ENCODE measurements around the gene TMEM176B. TPM values are rescaled to one million over a fixed set of nuclear protein-coding genes. Genes with fewer than 3 reads are reported as not detected.

Gene TMEM176B
- total RNA-seq, 2 experiments from 2014 or later, result not detected

DNA sequence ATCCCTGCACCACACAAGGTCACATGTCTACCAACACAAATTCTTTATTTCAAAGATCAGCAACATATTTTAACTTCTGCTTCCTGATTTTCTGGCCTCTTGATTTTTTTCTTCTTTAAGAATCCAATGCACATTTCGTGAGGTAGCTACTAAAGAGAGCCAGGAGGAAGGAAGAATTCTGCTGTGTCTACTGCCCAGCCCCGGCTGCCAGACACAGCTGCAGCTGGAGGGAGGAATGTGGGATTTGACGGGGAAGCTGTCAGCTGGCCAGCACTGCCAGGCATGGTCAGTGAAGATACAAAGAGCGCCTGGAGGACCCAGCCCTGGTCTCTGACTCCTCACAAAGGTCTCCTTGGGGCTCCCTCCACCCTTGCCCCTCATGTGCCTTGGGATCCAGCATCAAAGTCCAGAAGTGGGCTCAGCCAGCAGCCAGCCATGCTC lies 45.3 kb upstream of the TMEM176B start:
- TF ChIP-seq, protein P1, sequence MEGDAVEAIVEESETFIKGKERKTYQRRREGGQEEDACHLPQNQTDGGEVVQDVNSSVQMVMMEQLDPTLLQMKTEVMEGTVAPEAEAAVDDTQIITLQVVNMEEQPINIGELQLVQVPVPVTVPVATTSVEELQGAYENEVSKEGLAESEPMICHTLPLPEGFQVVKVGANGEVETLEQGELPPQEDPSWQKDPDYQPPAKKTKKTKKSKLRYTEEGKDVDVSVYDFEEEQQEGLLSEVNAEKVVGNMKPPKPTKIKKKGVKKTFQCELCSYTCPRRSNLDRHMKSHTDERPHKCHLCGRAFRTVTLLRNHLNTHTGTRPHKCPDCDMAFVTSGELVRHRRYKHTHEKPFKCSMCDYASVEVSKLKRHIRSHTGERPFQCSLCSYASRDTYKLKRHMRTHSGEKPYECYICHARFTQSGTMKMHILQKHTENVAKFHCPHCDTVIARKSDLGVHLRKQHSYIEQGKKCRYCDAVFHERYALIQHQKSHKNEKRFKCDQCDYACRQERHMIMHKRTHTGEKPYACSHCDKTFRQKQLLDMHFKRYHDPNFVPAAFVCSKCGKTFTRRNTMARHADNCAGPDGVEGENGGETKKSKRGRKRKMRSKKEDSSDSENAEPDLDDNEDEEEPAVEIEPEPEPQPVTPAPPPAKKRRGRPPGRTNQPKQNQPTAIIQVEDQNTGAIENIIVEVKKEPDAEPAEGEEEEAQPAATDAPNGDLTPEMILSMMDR (IDR thresholded peaks at IDR 0.05), result no peak
- Mint-ChIP-seq H3K4me1 (ENCODE audit: low read depth) (no peaks in the 10 kb centered on the region), H3K36me3 (ENCODE audit: low read depth) (no peaks in the 10 kb centered on the region), H3K9me3 (no peaks in the 10 kb centered on the region), H3K27ac (no peak overlapping the region), H3K27me3 (peaks cover 15% of the 10 kb centered on the region), H3K4me3 (no peak overlapping the region)
- ChIA-PET POLR2A (no interaction called here), CTCF (no interaction called here)
- intact Hi-C loops (cut with DNase I, micrococcal nuclease), result no loop called here
- Histone ChIP-seq H3K36me3 (ENCODE audit: insufficient read depth, low read length) (no peaks in the 10 kb centered on the region), H3K27me3 (ENCODE audit: control insufficient read depth in 1 of 2, insufficient read depth in 2 of 2, low read length in 2 of 2) (no peaks in the 10 kb centered on the region), H3K4me3 (ENCODE audit: low read length) (no peak overlapping the region), H3K27ac (ENCODE audit: low read depth in 1 of 2, low read length in 2 of 2) (no peak overlapping the region), H3K4me1 (ENCODE audit: insufficient read depth, low read length) (no peaks in the 10 kb centered on the region), H3K9me3 (ENCODE audit: control insufficient read depth in 1 of 2, insufficient read depth in 1 of 2, low read length in 2 of 2) (no peaks in the 10 kb centered on the region)
- no peak for ATAC-seq (ENCODE audit: poor library complexity)
- no peak for DNase-seq

DNA sequence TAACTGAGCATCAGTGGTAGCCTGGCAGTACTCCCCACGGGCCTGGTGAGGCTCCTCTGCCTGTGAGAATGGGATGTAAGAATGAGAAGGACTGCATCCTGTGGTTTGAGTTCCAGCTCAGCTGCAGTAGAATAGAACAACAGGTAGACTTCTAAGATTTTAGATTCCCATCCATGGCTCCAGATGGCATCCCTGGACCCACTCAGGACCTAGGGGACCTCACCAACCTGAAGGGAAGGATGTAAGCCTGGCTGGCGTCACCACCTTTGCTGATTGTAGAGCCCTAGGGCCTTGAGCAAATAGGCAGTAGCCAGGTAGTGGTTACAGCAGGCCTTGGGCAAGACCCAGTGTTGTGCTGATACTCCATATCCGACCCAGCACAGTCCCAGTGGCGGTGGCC lies 42.6 kb upstream of the TMEM176B start:
- Histone ChIP-seq H3K4me1 (ENCODE audit: insufficient read depth, low read length) (no peaks in the 10 kb centered on the region), H3K27ac (ENCODE audit: low read depth in 1 of 2, low read length in 2 of 2) (no peak overlapping the region), H3K27me3 (ENCODE audit: control insufficient read depth in 1 of 2, insufficient read depth in 2 of 2, low read length in 2 of 2) (no peaks in the 10 kb centered on the region), H3K36me3 (ENCODE audit: insufficient read depth, low read length) (no peaks in the 10 kb centered on the region), H3K9me3 (ENCODE audit: control insufficient read depth in 1 of 2, insufficient read depth in 1 of 2, low read length in 2 of 2) (no peaks in the 10 kb centered on the region), H3K4me3 (ENCODE audit: low read length) (no peak overlapping the region)
- Mint-ChIP-seq H3K4me3 (no peak overlapping the region), H3K36me3 (ENCODE audit: low read depth) (no peaks in the 10 kb centered on the region), H3K27ac (no peak overlapping the region), H3K9me3 (no peaks in the 10 kb centered on the region), H3K4me1 (ENCODE audit: low read depth) (no peaks in the 10 kb centered on the region), H3K27me3 (no peaks in the 10 kb centered on the region)
- ATAC-seq (ENCODE audit: poor library complexity) (no peak), DNase-seq (no peak)
- TF ChIP-seq, protein P1 (IDR thresholded peaks at IDR 0.05), result no peak
- POLR2A ChIA-PET, result no interaction called here
- CTCF ChIA-PET, result no interaction called here
- intact Hi-C loops (cut with DNase I, micrococcal nuclease), result no loop called here

DNA sequence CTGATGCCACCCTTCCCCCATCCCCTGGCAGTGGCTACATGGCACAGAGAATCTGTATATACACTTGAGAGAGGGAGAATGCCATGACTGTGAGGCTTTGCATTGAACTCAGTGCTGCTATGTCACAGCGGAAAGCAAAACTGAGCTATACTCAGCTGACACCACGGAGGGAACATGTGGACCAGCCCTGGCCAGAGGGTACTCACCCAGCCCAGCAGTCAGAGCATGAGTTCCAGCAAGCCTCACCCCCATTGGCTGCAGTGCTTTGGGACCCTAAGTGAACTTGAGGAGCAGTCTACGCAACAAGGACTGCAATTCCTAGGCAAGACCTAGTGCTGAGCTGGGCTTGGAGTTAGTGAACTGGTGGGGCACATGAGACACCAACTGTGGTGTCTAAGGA lies 41.9 kb upstream of the TMEM176B start:
- ATAC-seq (ENCODE audit: poor library complexity) (no peak), DNase-seq (no peak)
- ChIA-PET POLR2A (no interaction called here), CTCF (no interaction called here)
- H3K27ac Mint-ChIP-seq, result no peak overlapping the region
- TF ChIP-seq, protein P1 (IDR thresholded peaks at IDR 0.05), result no peak
- H3K4me3 Mint-ChIP-seq, result no peak overlapping the region
- Histone ChIP-seq H3K36me3 (ENCODE audit: insufficient read depth, low read length) (no peaks in the 10 kb centered on the region), H3K4me3 (ENCODE audit: low read length) (no peak overlapping the region), H3K4me1 (ENCODE audit: insufficient read depth, low read length) (no peaks in the 10 kb centered on the region), H3K27me3 (ENCODE audit: control insufficient read depth in 1 of 2, insufficient read depth in 2 of 2, low read length in 2 of 2) (no peaks in the 10 kb centered on the region), H3K9me3 (ENCODE audit: control insufficient read depth in 1 of 2, insufficient read depth in 1 of 2, low read length in 2 of 2) (no peaks in the 10 kb centered on the region), H3K27ac (ENCODE audit: low read depth in 1 of 2, low read length in 2 of 2) (no peak overlapping the region)
- no peaks in the 10 kb centered on the region for H3K36me3 Mint-ChIP-seq (ENCODE audit: low read depth)
- intact Hi-C loops (cut with DNase I, micrococcal nuclease), result no loop called here
- H3K4me1 Mint-ChIP-seq (ENCODE audit: low read depth), result no peaks in the 10 kb centered on the region
- no peaks in the 10 kb centered on the region for H3K27me3 Mint-ChIP-seq
- no peaks in the 10 kb centered on the region for H3K9me3 Mint-ChIP-seq
